Liver (tissue), 9 donors: ENCODE measurements around the gene PCDH9. TPM values are rescaled to one million over a fixed set of nuclear protein-coding genes. Genes with fewer than 3 reads are reported as not detected.
A peak's percentile ranks its signal among the peaks of the same experiment; 100 is the strongest.

Experiments used
- DNase-seq: peaks from one replicate; pipeline ENCODE4 v3.0.0-alpha.2; 2017; ENCODE audit warnings: low spot score
- H3K27ac ChIP-seq, 2 donors: one replicate each; pipeline ENCODE4 v1.7.0; 2013; ENCODE audit warnings: inconsistent platforms in 2 of 2, low read length in 2 of 2, control low read depth in 1 of 2, low read depth in 1 of 2, mild to moderate bottlenecking in 1 of 2
- H3K27me3 ChIP-seq, 4 donors: one replicate each; pipeline versions ENCODE4 v1.6.1 to v1.7.0; 2013; ENCODE audit warnings: low read length in 3 of 4, inconsistent platforms in 1 of 4, mild to moderate bottlenecking in 1 of 4, moderate library complexity in 1 of 4; ENCODE audit not compliant: control insufficient read depth in 4 of 4, insufficient read depth in 4 of 4
- H3K36me3 ChIP-seq, 4 donors: one replicate each; pipeline versions ENCODE4 v1.6.1 to v1.7.0; 2013; ENCODE audit warnings: low read length in 3 of 4, mild to moderate bottlenecking in 3 of 4, low read depth in 1 of 4, moderate library complexity in 1 of 4; ENCODE audit not compliant: control insufficient read depth in 4 of 4, insufficient read depth in 3 of 4
- H3K4me1 ChIP-seq, 4 donors: one replicate each; pipeline versions ENCODE4 v1.6.1 to v1.7.0; 2013; ENCODE audit warnings: low read length in 3 of 4, mild to moderate bottlenecking in 3 of 4, moderate library complexity in 1 of 4; ENCODE audit not compliant: control insufficient read depth in 4 of 4, insufficient read depth in 4 of 4
- H3K4me3 ChIP-seq, 3 donors: one replicate each; pipeline versions ENCODE4 v1.6.1 to v1.7.0; 2013; ENCODE audit warnings: low read length in 3 of 3, control low read depth in 1 of 3, low read depth in 1 of 3, mild to moderate bottlenecking in 1 of 3
- H3K9ac ChIP-seq, 2 donors: one replicate each; pipeline ENCODE4 v1.7.0; 2013; ENCODE audit warnings: low read length in 2 of 2, mild to moderate bottlenecking in 2 of 2, moderate library complexity in 2 of 2, control low read depth in 1 of 2, low read depth in 1 of 2
- H3K9me3 ChIP-seq, 4 donors: one replicate each; pipeline versions ENCODE4 v1.6.1 to v1.7.0; 2013; ENCODE audit warnings: low read length in 3 of 4; ENCODE audit not compliant: control insufficient read depth in 4 of 4
- EGR1 ChIP-seq, 2 donors: IDR thresholded peaks; 2 replicates each; pipeline ENCODE4 v1.6.1; 2016 to 2018; ENCODE audit warnings: antibody characterized with exemption in 2 of 2, low read depth in 2 of 2
- FOXA1 ChIP-seq: IDR thresholded peaks from 2 replicates; pipeline ENCODE4 v1.6.1; 2016; ENCODE audit warnings: antibody characterized with exemption
- FOXA2 ChIP-seq: IDR thresholded peaks from 2 replicates; pipeline ENCODE4 v1.6.1; 2016; ENCODE audit warnings: antibody characterized with exemption
- GABPA ChIP-seq, 2 donors: IDR thresholded peaks in 1 of 2; conservative IDR thresholded peaks in 1 of 2; 2 replicates each; pipeline ENCODE4 v1.6.1; 2016; ENCODE audit warnings: antibody characterized with exemption in 2 of 2, mild to moderate bottlenecking in 1 of 2, moderate library complexity in 1 of 2
- HNF4A ChIP-seq, 2 donors: conservative IDR thresholded peaks; 2 replicates each; pipeline ENCODE4 v1.6.1; 2016; ENCODE audit warnings: antibody characterized with exemption in 2 of 2, mild to moderate bottlenecking in 2 of 2
- HNF4G ChIP-seq: IDR thresholded peaks from 2 replicates; pipeline ENCODE4 v1.6.1; 2016; ENCODE audit warnings: antibody characterized with exemption
- JUND ChIP-seq, 2 donors: IDR thresholded peaks; 2 replicates each; pipeline ENCODE4 v1.6.1; 2016; ENCODE audit warnings: antibody characterized with exemption in 2 of 2
- NR2F2 ChIP-seq: IDR thresholded peaks from 2 replicates; pipeline ENCODE4 v1.6.1; 2016; ENCODE audit warnings: antibody characterized with exemption
- RAD21 ChIP-seq, 2 donors: IDR thresholded peaks; 2 replicates each; pipeline ENCODE4 v1.6.1; 2016; ENCODE audit warnings: antibody characterized with exemption in 2 of 2, mild to moderate bottlenecking in 2 of 2
- RXRA ChIP-seq, 2 donors: IDR thresholded peaks; 2 replicates each; pipeline ENCODE4 v1.6.1; 2017 to 2018; ENCODE audit warnings: antibody characterized with exemption in 2 of 2, mild to moderate bottlenecking in 1 of 2
- SP1 ChIP-seq: IDR thresholded peaks from 2 replicates; pipeline ENCODE4 v1.6.1; 2018; ENCODE audit warnings: antibody characterized with exemption, mild to moderate bottlenecking
- TAF1 ChIP-seq: conservative IDR thresholded peaks from 2 replicates; pipeline ENCODE4 v1.6.1; 2016; ENCODE audit warnings: antibody characterized with exemption, mild to moderate bottlenecking
- WGBS: extraction: QIAGEN DNeasy Blood & Tissue Kit; methylation state at CpG from one replicate; pipeline ENCODE4 v1.1.7; 2013; 5-methylcytosine and 5-hydroxymethylcytosine counted together
- polyA plus RNA-seq, 2 donors: library from polyadenylated mRNA; stranded (reverse) in 1 of 2; unstranded in 1 of 2; fragments of 200-250 nt in 1 of 2; fragments of >200 nt in 1 of 2; fragmentation: Nextera tagmentation in 1 of 2; extraction: Ambion mirVana in 1 of 2; gene quantifications; one replicate each; pipeline versions ENCODE4 v1.2.1 to v1.2.3, GENCODE V29; 2013 to 2015
- total RNA-seq, 2 donors: library from RNA; depleted of rRNA; stranded (reverse); fragments of >200 nt; gene quantifications; one replicate each; pipeline ENCODE4 v1.2.3, GENCODE V29; 2014
- TF ChIP-seq, protein P1 (sequence below): fragments of 150-350 bp; IDR thresholded peaks from 2 replicates; pipeline ENCODE4 v1.5.1; 2017; ENCODE audit warnings: improper control_type of control experiment, low read depth, low read length; ENCODE audit not compliant: missing input control
- TF ChIP-seq, protein P2 (sequence below): IDR thresholded peaks from 2 replicates; pipeline ENCODE4 v1.6.1; 2016; ENCODE audit warnings: antibody characterized with exemption, mild to moderate bottlenecking
- TF ChIP-seq, protein P3 (sequence below): IDR thresholded peaks from 2 replicates; pipeline ENCODE4 v1.6.1; 2016; ENCODE audit warnings: antibody characterized with exemption
- TF ChIP-seq, protein P4 (sequence below): IDR thresholded peaks from 2 replicates; pipeline ENCODE4 v1.6.1; 2016; ENCODE audit warnings: antibody characterized with exemption
- TF ChIP-seq, protein P5 (sequence below): IDR thresholded peaks from 2 replicates; pipeline ENCODE4 v1.6.1; 2016; ENCODE audit warnings: antibody characterized with exemption
- donor health status: healthy.
- donor health status: healthy.
- donor health status: healthy.
- donor health status: healthy.
- donor health status: healthy.

Gene PCDH9
- total and polyA plus RNA-seq, 4 donors: 0.90 to 4.0 (median 2.2) TPM

DNA sequence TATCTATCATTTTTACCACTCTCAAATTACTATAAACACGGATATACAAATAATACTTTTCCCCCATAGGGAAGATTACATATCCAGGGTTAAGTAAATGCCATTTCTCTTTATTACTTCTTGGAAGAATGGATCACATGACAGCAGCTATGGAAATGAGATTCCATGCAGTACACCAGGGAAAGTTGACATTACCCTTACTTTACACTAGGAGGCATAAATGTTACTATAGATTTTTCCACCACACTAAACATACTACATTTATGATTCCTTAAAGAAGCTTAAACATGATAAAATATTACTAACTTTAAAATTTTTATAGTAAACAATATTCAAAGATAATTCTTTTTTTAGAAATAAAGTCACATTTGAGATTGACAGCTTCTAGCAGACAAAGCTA, 611.4 kb downstream of the PCDH9 start:
- H3K9me3 ChIP-seq: no peaks in the 10 kb centered on the region
- no peak overlapping the region for H3K9ac ChIP-seq
- 36% methylated on average over 1 of the region's 1 CpG for WGBS
- no peaks in the 10 kb centered on the region for H3K4me1 ChIP-seq
- DNase-seq: no peak
- peaks cover 0 to 3% (median 0%) of the 10 kb centered on the region in 4 donors for H3K27me3 ChIP-seq
- no peaks in the 10 kb centered on the region for H3K36me3 ChIP-seq
- TF ChIP-seq RAD21 (IDR thresholded peaks at IDR 0.05) (peak; percentile 57 to 61), FOXA2 (no peak)
- TF ChIP-seq, protein P1, sequence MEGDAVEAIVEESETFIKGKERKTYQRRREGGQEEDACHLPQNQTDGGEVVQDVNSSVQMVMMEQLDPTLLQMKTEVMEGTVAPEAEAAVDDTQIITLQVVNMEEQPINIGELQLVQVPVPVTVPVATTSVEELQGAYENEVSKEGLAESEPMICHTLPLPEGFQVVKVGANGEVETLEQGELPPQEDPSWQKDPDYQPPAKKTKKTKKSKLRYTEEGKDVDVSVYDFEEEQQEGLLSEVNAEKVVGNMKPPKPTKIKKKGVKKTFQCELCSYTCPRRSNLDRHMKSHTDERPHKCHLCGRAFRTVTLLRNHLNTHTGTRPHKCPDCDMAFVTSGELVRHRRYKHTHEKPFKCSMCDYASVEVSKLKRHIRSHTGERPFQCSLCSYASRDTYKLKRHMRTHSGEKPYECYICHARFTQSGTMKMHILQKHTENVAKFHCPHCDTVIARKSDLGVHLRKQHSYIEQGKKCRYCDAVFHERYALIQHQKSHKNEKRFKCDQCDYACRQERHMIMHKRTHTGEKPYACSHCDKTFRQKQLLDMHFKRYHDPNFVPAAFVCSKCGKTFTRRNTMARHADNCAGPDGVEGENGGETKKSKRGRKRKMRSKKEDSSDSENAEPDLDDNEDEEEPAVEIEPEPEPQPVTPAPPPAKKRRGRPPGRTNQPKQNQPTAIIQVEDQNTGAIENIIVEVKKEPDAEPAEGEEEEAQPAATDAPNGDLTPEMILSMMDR: peak; percentile 27
- H3K4me3 ChIP-seq: no peak overlapping the region
- no peak overlapping the region for H3K27ac ChIP-seq

DNA sequence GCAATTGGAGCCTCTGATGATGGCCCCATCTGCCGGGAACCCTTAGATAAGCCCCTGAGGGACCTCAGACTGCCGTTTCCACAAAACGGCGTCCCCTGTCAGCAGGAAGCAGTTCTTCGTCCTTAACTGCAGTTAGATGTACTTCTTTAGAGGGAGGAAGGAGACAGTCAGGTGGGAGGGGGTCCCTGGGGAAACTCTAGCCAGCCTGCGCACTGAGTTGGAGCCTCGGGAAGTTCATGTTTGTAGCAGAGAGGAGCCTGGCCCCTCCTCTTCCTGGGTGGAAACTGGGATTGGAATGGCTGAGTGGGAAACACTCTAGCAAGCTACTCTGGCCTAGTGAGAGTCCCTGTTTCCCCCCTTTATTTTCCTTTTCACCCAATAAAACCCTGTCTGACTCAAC, 612.4 kb downstream of the PCDH9 start:
- Histone ChIP-seq H3K4me1 (no peaks in the 10 kb centered on the region), H3K36me3 (no peaks in the 10 kb centered on the region), H3K27ac (no peak overlapping the region), H3K4me3 (no peak overlapping the region), H3K9me3 (no peaks in the 10 kb centered on the region), H3K9ac (no peak overlapping the region), H3K27me3 (peaks cover 0 to 3% (median 0%) of the 10 kb centered on the region in 4 donors)
- TF ChIP-seq HNF4A (conservative IDR thresholded peaks at IDR 0.05) (no peak), JUND (IDR thresholded peaks at IDR 0.05) (no peak), EGR1 (IDR thresholded peaks at IDR 0.05; ENCODE audit: low read depth in 2 of 2) (no peak), FOXA2 (no peak), HNF4G (no peak), TAF1 (no peak), RXRA (IDR thresholded peaks at IDR 0.05) (no peak), SP1 (no peak), RAD21 (IDR thresholded peaks at IDR 0.05) (no peak), FOXA1 (no peak), NR2F2 (no peak), GABPA (IDR thresholded peaks at IDR 0.05 in 1 of 2, conservative IDR thresholded peaks at IDR 0.05 in 1 of 2) (no peak)
- TF ChIP-seq, protein P2, sequence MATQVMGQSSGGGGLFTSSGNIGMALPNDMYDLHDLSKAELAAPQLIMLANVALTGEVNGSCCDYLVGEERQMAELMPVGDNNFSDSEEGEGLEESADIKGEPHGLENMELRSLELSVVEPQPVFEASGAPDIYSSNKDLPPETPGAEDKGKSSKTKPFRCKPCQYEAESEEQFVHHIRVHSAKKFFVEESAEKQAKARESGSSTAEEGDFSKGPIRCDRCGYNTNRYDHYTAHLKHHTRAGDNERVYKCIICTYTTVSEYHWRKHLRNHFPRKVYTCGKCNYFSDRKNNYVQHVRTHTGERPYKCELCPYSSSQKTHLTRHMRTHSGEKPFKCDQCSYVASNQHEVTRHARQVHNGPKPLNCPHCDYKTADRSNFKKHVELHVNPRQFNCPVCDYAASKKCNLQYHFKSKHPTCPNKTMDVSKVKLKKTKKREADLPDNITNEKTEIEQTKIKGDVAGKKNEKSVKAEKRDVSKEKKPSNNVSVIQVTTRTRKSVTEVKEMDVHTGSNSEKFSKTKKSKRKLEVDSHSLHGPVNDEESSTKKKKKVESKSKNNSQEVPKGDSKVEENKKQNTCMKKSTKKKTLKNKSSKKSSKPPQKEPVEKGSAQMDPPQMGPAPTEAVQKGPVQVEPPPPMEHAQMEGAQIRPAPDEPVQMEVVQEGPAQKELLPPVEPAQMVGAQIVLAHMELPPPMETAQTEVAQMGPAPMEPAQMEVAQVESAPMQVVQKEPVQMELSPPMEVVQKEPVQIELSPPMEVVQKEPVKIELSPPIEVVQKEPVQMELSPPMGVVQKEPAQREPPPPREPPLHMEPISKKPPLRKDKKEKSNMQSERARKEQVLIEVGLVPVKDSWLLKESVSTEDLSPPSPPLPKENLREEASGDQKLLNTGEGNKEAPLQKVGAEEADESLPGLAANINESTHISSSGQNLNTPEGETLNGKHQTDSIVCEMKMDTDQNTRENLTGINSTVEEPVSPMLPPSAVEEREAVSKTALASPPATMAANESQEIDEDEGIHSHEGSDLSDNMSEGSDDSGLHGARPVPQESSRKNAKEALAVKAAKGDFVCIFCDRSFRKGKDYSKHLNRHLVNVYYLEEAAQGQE: no peak
- TF ChIP-seq, protein P3, sequence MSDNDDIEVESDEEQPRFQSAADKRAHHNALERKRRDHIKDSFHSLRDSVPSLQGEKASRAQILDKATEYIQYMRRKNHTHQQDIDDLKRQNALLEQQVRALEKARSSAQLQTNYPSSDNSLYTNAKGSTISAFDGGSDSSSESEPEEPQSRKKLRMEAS: no peak
- TF ChIP-seq, protein P1: no peak
- TF ChIP-seq, protein P4, sequence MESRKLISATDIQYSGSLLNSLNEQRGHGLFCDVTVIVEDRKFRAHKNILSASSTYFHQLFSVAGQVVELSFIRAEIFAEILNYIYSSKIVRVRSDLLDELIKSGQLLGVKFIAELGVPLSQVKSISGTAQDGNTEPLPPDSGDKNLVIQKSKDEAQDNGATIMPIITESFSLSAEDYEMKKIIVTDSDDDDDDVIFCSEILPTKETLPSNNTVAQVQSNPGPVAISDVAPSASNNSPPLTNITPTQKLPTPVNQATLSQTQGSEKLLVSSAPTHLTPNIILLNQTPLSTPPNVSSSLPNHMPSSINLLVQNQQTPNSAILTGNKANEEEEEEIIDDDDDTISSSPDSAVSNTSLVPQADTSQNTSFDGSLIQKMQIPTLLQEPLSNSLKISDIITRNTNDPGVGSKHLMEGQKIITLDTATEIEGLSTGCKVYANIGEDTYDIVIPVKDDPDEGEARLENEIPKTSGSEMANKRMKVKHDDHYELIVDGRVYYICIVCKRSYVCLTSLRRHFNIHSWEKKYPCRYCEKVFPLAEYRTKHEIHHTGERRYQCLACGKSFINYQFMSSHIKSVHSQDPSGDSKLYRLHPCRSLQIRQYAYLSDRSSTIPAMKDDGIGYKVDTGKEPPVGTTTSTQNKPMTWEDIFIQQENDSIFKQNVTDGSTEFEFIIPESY: no peak
- TF ChIP-seq, protein P5, sequence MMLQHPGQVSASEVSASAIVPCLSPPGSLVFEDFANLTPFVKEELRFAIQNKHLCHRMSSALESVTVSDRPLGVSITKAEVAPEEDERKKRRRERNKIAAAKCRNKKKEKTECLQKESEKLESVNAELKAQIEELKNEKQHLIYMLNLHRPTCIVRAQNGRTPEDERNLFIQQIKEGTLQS: no peak
- WGBS: 90% methylated on average over 7 of the region's 7 CpGs
- no peak for DNase-seq
